K562 (cell line): Measurements from ENCODE around the gene LRRC49.

Source experiments
- BCOR ChIP-seq: fragments of 450-650 bp; IDR thresholded peaks from 2 replicates; pipeline ENCODE4 v1.6.1; 2016
- CTCF ChIP-seq, 3 experiments: IDR thresholded peaks in 2 of 3; conservative IDR thresholded peaks in 1 of 3; 2 replicates each; pipeline ENCODE4 v1.5.1; 2011 to 2012; ENCODE audit warnings: low read length in 3 of 3, mild to moderate bottlenecking in 3 of 3, control low read depth in 2 of 3, improper control_type of control experiment in 1 of 3, inconsistent platforms in 1 of 3, low read depth in 1 of 3, mixed read lengths in 1 of 3, moderate library complexity in 1 of 3; ENCODE audit not compliant: insufficient read depth in 2 of 3
- FOXJ3 ChIP-seq: sonication (generic); formaldehyde crosslinking; IDR thresholded peaks from 2 replicates; pipeline ENCODE4 v1.4.0; 2020; ENCODE audit warnings: mild to moderate bottlenecking, missing genetic modification reagents
- GATA2 ChIP-seq: sonication (generic); formaldehyde crosslinking; IDR thresholded peaks from 2 replicates; pipeline ENCODE4 v1.4.0; 2020; ENCODE audit warnings: mild to moderate bottlenecking, missing genetic modification reagents
- HEY1 ChIP-seq: fragments of 250-450 bp; sonication (Bioruptor Pico); IDR thresholded peaks from 2 replicates; pipeline ENCODE4 v1.5.0; 2020; ENCODE audit warnings: mild to moderate bottlenecking, moderate library complexity, borderline replicate concordance
- KDM4B ChIP-seq, 2 experiments: fragments of 450-650 bp in 1 of 2; sonication (generic) in 1 of 2; IDR thresholded peaks; 2 replicates each; pipeline ENCODE4 v1.6.1; 2016 to 2017; ENCODE audit warnings: borderline replicate concordance in 2 of 2, antibody characterized with exemption in 1 of 2, low read depth in 1 of 2, mild to moderate bottlenecking in 1 of 2
- NFIC ChIP-seq: fragments of 450-650 bp; IDR thresholded peaks from 2 replicates; pipeline ENCODE4 v1.6.1; 2017; ENCODE audit warnings: mild to moderate bottlenecking, inconsistent platforms
- POLR2AphosphoS5 ChIP-seq: IDR thresholded peaks from 2 replicates; pipeline ENCODE4 v1.6.1; 2011; ENCODE audit warnings: mild to moderate bottlenecking, low read depth, low read length, moderate library complexity; ENCODE audit not compliant: control insufficient read depth, insufficient read depth
- RFX5 ChIP-seq: IDR thresholded peaks from 2 replicates; pipeline ENCODE4 v1.6.1; 2011; ENCODE audit warnings: low read depth, mild to moderate bottlenecking, improper control_type of control experiment, low read length
- USF1 ChIP-seq: sonication (generic); formaldehyde crosslinking; IDR thresholded peaks from 2 replicates; pipeline ENCODE4 v1.9.0; 2022; ENCODE audit warnings: mild to moderate bottlenecking, missing genetic modification reagents
- USF2 ChIP-seq: sonication (generic); formaldehyde crosslinking; IDR thresholded peaks from 2 replicates; pipeline ENCODE4 v1.5.0; 2020; ENCODE audit warnings: missing genetic modification reagents
- YY1 ChIP-seq, 3 experiments: IDR thresholded peaks; 2 replicates each; pipeline ENCODE4 v1.6.1; 2011; ENCODE audit warnings: low read length in 2 of 3, mild to moderate bottlenecking in 2 of 3, moderate library complexity in 2 of 3, borderline replicate concordance in 1 of 3, control low read depth in 1 of 3, low read depth in 1 of 3; ENCODE audit not compliant: insufficient read depth in 3 of 3, insufficient replicate concordance in 2 of 3, control insufficient read depth in 1 of 3, insufficient read length in 1 of 3; ENCODE audit errors: extremely low read depth in 1 of 3
- ZFX ChIP-seq: sonication (generic); formaldehyde crosslinking; IDR thresholded peaks from 2 replicates; pipeline ENCODE4 v1.8.0; 2022; ENCODE audit warnings: mild to moderate bottlenecking, missing genetic modification reagents, moderate library complexity

GRCh38 chr15:70964058-70964457, 71.4 kb downstream of the LRRC49 start:
- TF ChIP-seq USF1 (CRISPR knock-in tag) (no peak), CTCF (IDR thresholded peaks at IDR 0.05 in 2 of 3, conservative IDR thresholded peaks at IDR 0.05 in 1 of 3; ENCODE audit: insufficient read depth in 2 of 3, low read depth in 1 of 3, low read length in 3 of 3) (no peak), HEY1 (no peak), FOXJ3 (CRISPR knock-in tag) (no peak), KDM4B (IDR thresholded peaks at IDR 0.05; ENCODE audit: borderline replicate concordance in 2 of 2, low read depth in 1 of 2) (no peak), GATA2 (no peak), NFIC (no peak), USF2 (CRISPR knock-in tag) (no peak), YY1 (IDR thresholded peaks at IDR 0.05; ENCODE audit: borderline replicate concordance in 1 of 3, control insufficient read depth in 1 of 3, extremely low read depth in 1 of 3, insufficient read depth in 3 of 3, insufficient read length in 1 of 3, insufficient replicate concordance in 2 of 3, low read depth in 1 of 3, low read length in 2 of 3) (no peak), POLR2AphosphoS5 (no peak), ZFX (CRISPR knock-in tag) (no peak), BCOR (no peak), RFX5 (no peak)
